ENCODE results near the gene DYRK4. TPM values are rescaled to one million over a fixed set of nuclear protein-coding genes. Genes with fewer than 3 reads are reported as not detected.

The DYRK4 gene
- total RNA-seq, 2 experiments from 2014 or later, result 35.0 TPM

DNA sequence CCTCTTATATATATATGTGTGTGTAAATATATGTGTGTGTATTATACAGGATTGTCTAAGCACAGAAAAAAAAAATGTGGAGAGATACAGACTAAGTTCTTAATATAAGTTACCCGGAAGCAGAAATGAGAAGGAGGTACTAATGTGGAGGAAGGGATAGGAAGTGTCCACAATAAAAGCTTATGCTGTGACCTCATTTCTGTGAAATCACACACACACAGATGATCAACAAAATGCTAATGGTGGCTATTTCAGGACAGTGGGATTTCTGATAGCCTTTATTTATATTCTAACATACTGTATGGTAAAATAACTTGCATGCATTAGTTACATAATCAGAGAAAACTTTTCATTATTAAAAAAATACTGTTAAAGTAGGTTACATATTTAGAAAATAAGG, 31.8 kb upstream of the DYRK4 start:
- no peaks in the 10 kb centered on the region for H3K9me3 Mint-ChIP-seq
- ATAC-seq, result no peak
- intact Hi-C loops (cut with micrococcal nuclease), result no loop called here
- peaks cover 3% of the 10 kb centered on the region for H3K4me1 Mint-ChIP-seq (ENCODE audit: low read depth)
- no peaks in the 10 kb centered on the region for H3K36me3 Mint-ChIP-seq (ENCODE audit: low read depth)
- DNase-seq, result no peak
- TF ChIP-seq CTCF (IDR thresholded peaks at IDR 0.05), result no peak
- H3K27ac Mint-ChIP-seq, result no peak overlapping the region
- H3K4me3 Mint-ChIP-seq, result no peak overlapping the region
- ChIA-PET POLR2A (interaction anchor here (0.9 kb wide), 1 partner anchor 8 kb away, joined by 3 read pairs; the partner anchor contains the start of gene RAD51AP1), CTCF (interaction anchor here (1.4 kb wide), 1 partner anchor 108 kb away, joined by 8 read pairs; no protein-coding TSS in a partner anchor)
- no peaks in the 10 kb centered on the region for H3K27me3 Mint-ChIP-seq

DNA sequence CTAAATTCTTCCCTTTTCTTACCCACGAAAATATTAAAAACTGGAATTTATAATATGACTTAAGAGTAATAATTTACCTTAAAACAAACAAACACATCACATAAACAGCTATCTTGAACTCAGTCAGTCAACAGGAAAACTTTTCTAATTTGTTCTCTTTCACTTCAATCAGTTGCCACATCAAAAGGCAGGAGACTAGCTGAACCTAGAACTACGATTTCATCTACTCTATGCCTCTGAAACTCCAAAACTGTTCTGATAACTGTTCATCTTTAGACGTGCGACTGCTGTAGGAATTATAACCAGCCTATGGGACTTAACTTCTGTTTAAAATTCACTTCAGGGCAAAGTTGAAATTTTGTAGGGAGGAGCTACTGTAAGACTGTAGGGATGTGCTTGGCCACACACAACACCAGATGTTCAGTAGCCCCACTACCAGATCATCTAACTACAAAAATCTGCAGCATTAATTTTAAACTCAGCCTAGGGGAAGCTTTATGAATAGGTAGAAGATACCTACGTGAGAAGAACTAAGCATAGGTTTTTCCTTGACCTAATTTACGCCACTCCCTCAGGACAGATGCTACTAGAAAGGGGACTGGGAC, 30.9 kb upstream of the DYRK4 start:
- Mint-ChIP-seq H3K9me3 (no peaks in the 10 kb centered on the region), H3K4me3 (no peak overlapping the region), H3K27me3 (no peaks in the 10 kb centered on the region), H3K4me1 (ENCODE audit: low read depth) (peaks cover 3% of the 10 kb centered on the region), H3K27ac (peak overlapping the region; percentile 78), H3K36me3 (ENCODE audit: low read depth) (no peaks in the 10 kb centered on the region)
- DNase-seq (no peak), ATAC-seq (no peak)
- intact Hi-C loops (cut with micrococcal nuclease), result no loop called here
- ChIA-PET POLR2A (interaction anchor here (0.6 to 1.0 kb wide), 3 partner anchors 15 to 315 kb away, joined by 3 to 5 read pairs (median 3); no protein-coding TSS in a partner anchor), CTCF (interaction anchor here (1.1 to 2.0 kb wide), 3 partner anchors 109 to 178 kb away, joined by 4 to 12 read pairs (median 8); no protein-coding TSS in a partner anchor)
- no peak for TF ChIP-seq CTCF (IDR thresholded peaks at IDR 0.05)

GRCh38 chr12:4535092-4535491, 26.9 kb upstream of the DYRK4 start:
- ChIA-PET POLR2A (no interaction called here), CTCF (interaction anchor here (1.1 kb wide), 1 partner anchor 70 kb away, joined by 3 read pairs; no protein-coding TSS in a partner anchor)
- DNase-seq (no peak), ATAC-seq (no peak)
- Mint-ChIP-seq H3K4me1 (ENCODE audit: low read depth) (peaks cover 23% of the 10 kb centered on the region), H3K4me3 (no peak overlapping the region), H3K36me3 (ENCODE audit: low read depth) (peaks cover 10% of the 10 kb centered on the region), H3K27ac (no peak overlapping the region), H3K9me3 (no peaks in the 10 kb centered on the region), H3K27me3 (no peaks in the 10 kb centered on the region)
- intact Hi-C loops (cut with micrococcal nuclease), result no loop called here
- TF ChIP-seq CTCF (IDR thresholded peaks at IDR 0.05), result no peak

DNA sequence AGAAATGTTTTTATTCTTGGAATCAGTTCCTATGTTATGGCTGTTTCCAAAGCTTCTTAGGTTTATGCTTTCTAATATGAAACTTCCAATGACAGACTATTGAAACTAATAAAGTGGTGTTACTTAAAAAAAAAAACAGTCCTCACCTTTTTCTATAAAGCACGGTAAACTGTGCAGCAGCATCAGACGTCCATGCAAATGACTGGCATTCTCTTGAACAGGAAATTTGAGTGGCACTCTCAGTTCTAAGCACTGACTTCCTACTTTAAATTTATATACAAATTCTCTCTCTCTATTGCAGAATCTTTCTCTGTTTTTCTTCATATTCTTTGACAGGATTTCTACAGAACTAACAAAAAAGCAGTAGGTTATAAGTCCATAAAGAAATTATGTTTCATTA, 26.1 kb upstream of the DYRK4 start:
- Mint-ChIP-seq H3K9me3 (no peaks in the 10 kb centered on the region), H3K27me3 (no peaks in the 10 kb centered on the region), H3K36me3 (ENCODE audit: low read depth) (peaks cover 10% of the 10 kb centered on the region), H3K27ac (no peak overlapping the region), H3K4me1 (ENCODE audit: low read depth) (peaks cover 21% of the 10 kb centered on the region), H3K4me3 (no peak overlapping the region)
- ChIA-PET POLR2A (no interaction called here), CTCF (no interaction called here)
- intact Hi-C loops (cut with micrococcal nuclease), result no loop called here
- no peak for DNase-seq
- TF ChIP-seq CTCF (IDR thresholded peaks at IDR 0.05), result no peak
- no peak for ATAC-seq

Measured in activated CD8-positive, alpha-beta T cell treated with anti-CD3 and anti-CD28 coated beads for 36 hours (primary cell).